ENCODE measurements around the gene PLXNA4.
A peak's percentile ranks its signal among the peaks of the same experiment; 100 is the strongest.

- TF ChIP-seq FOXM1 (IDR thresholded peaks at IDR 0.05; ENCODE audit: borderline replicate concordance) (no peak), NFRKB (IDR thresholded peaks at IDR 0.05) (no peak), FOXK2 (IDR thresholded peaks at IDR 0.05) (no peak), PKNOX1 (IDR thresholded peaks at IDR 0.05) (peak; percentile 64; the same call in 1 of the 2 replicates), SP1 (IDR thresholded peaks at IDR 0.05) (no peak), TARDBP (IDR thresholded peaks at IDR 0.05) (no peak), FOXA1 (IDR thresholded peaks at IDR 0.05) (no peak), ARNT (IDR thresholded peaks at IDR 0.05) (peak; percentile 98), CTBP1 (IDR thresholded peaks at IDR 0.05; ENCODE audit: borderline replicate concordance) (peak; percentile 80; the same call in 1 of the 2 replicates), BHLHE40 (IDR thresholded peaks at IDR 0.05; ENCODE audit: borderline replicate concordance) (no peak), L3MBTL2 (conservative IDR thresholded peaks at IDR 0.05) (peak; percentile 82), ZNF384 (IDR thresholded peaks at IDR 0.05) (no peak), SUZ12 (IDR thresholded peaks at IDR 0.05) (no peak)
Measured at GRCh38 chr7:132242192-132242812, 334.0 kb downstream of the PLXNA4 start.
